Testis (tissue), 2 donors: ENCODE results near the gene AMZ1.

Experiments used
- POLR2A ChIP-seq: fragments of 450-650 bp; IDR thresholded peaks from one replicate; pipeline ENCODE4 v1.6.1; 2017; ENCODE audit warnings: antibody characterized with exemption, mild to moderate bottlenecking, moderate library complexity
- TF ChIP-seq, protein P1 (sequence below), 3 experiments: fragments of 450-650 bp in 2 of 3; fragments of 200-600 bp in 1 of 3; sonication (generic) in 1 of 3; IDR thresholded peaks; one replicate each; pipeline ENCODE4 v1.5.1; 2016 to 2019; ENCODE audit warnings: antibody characterized with exemption in 3 of 3, mild to moderate bottlenecking in 2 of 3, moderate library complexity in 1 of 3

DNA sequence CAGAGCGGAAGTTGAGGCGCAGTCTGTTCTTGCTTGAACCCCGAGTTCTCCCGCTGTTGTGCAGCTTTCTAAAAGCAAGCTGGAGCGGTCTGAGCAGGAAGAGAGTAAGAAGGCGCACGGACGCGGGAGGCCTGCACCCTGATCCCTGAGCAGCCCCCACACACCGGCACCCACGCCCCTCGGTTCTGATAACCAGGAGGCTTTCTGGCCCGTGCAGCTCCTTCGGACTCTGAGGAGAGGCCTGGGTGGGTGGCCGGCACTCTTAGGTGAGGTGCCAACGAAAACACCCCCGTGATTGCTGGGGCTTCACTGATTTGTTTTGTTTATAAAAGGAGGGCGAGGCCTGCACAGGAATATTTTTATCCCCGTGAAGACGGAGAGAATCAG lies 28.9 kb downstream of the AMZ1 start:
- no peak for TF ChIP-seq POLR2A
- TF ChIP-seq, protein P1, sequence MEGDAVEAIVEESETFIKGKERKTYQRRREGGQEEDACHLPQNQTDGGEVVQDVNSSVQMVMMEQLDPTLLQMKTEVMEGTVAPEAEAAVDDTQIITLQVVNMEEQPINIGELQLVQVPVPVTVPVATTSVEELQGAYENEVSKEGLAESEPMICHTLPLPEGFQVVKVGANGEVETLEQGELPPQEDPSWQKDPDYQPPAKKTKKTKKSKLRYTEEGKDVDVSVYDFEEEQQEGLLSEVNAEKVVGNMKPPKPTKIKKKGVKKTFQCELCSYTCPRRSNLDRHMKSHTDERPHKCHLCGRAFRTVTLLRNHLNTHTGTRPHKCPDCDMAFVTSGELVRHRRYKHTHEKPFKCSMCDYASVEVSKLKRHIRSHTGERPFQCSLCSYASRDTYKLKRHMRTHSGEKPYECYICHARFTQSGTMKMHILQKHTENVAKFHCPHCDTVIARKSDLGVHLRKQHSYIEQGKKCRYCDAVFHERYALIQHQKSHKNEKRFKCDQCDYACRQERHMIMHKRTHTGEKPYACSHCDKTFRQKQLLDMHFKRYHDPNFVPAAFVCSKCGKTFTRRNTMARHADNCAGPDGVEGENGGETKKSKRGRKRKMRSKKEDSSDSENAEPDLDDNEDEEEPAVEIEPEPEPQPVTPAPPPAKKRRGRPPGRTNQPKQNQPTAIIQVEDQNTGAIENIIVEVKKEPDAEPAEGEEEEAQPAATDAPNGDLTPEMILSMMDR (IDR thresholded peaks at IDR 0.05) = no peak
